ENCODE results near the gene GPD2.

Gene GPD2

GRCh38 chr2:156459720-156460119 is 23.5 kb downstream of the GPD2 start:
- Histone ChIP-seq H3K36me3 (ENCODE audit: insufficient read depth, low read length) (no peaks in the 10 kb centered on the region), H3K9me3 (ENCODE audit: insufficient read depth, low read depth, low read length) (no peaks in the 10 kb centered on the region), H3K4me3 (ENCODE audit: low read length, poor library complexity, severe bottlenecking) (no peak overlapping the region), H3K4me1 (ENCODE audit: insufficient read depth, low read length, poor library complexity, severe bottlenecking) (peaks cover 4% of the 10 kb centered on the region), H3K79me2 (ENCODE audit: insufficient read depth, low read length) (peaks cover 4% of the 10 kb centered on the region; the same call in 1 of the 2 replicates), H3K9ac (ENCODE audit: low read depth, low read length, poor library complexity, severe bottlenecking) (no peak overlapping the region), H2AFZ (ENCODE audit: low read length) (no peak overlapping the region), H3K4me2 (ENCODE audit: low read depth, low read length, poor library complexity, severe bottlenecking) (no peak overlapping the region), H3F3A (ENCODE audit: low read depth) (no peaks in the 10 kb centered on the region), H3K27me3 (ENCODE audit: insufficient read depth, low read length, poor library complexity, severe bottlenecking) (no peaks in the 10 kb centered on the region), H4K20me1 (ENCODE audit: insufficient read depth, low read length, poor library complexity, severe bottlenecking) (no peaks in the 10 kb centered on the region), H3K9me2 (replicated peaks; ENCODE audit: low read depth, low read length) (no peaks in the 10 kb centered on the region)
- TF ChIP-seq CTCF (conservative IDR thresholded peaks at IDR 0.05; ENCODE audit: low read length): no peak
- TF ChIP-seq EZH2phosphoT487 (IDR thresholded peaks at IDR 0.05; ENCODE audit: borderline replicate concordance): no peak

- Histone ChIP-seq H3K4me2 (ENCODE audit: low read depth, low read length, poor library complexity, severe bottlenecking) (no peak overlapping the region), H3K9me3 (ENCODE audit: insufficient read depth, low read depth, low read length) (no peaks in the 10 kb centered on the region), H3K79me2 (ENCODE audit: insufficient read depth, low read length) (peaks cover 4% of the 10 kb centered on the region; the same call in 1 of the 2 replicates), H3K9ac (ENCODE audit: low read depth, low read length, poor library complexity, severe bottlenecking) (no peak overlapping the region), H4K20me1 (ENCODE audit: insufficient read depth, low read length, poor library complexity, severe bottlenecking) (no peaks in the 10 kb centered on the region), H3K9me2 (replicated peaks; ENCODE audit: low read depth, low read length) (no peaks in the 10 kb centered on the region), H3K36me3 (ENCODE audit: insufficient read depth, low read length) (no peaks in the 10 kb centered on the region), H3F3A (ENCODE audit: low read depth) (no peaks in the 10 kb centered on the region), H3K4me1 (ENCODE audit: insufficient read depth, low read length, poor library complexity, severe bottlenecking) (peaks cover 4% of the 10 kb centered on the region), H3K27me3 (ENCODE audit: insufficient read depth, low read length, poor library complexity, severe bottlenecking) (no peaks in the 10 kb centered on the region), H3K4me3 (ENCODE audit: low read length, poor library complexity, severe bottlenecking) (no peak overlapping the region), H2AFZ (ENCODE audit: low read length) (no peak overlapping the region)
- TF ChIP-seq EZH2phosphoT487 (IDR thresholded peaks at IDR 0.05; ENCODE audit: borderline replicate concordance): no peak
- TF ChIP-seq CTCF (conservative IDR thresholded peaks at IDR 0.05; ENCODE audit: low read length): no peak
These were observed 27.9 kb downstream of the GPD2 start for GRCh38 chr2:156464106-156464505.

- Histone ChIP-seq H3K79me2 (ENCODE audit: insufficient read depth, low read length) (peaks cover 4% of the 10 kb centered on the region; the same call in 1 of the 2 replicates), H2AFZ (ENCODE audit: low read length) (no peak overlapping the region), H3K27me3 (ENCODE audit: insufficient read depth, low read length, poor library complexity, severe bottlenecking) (no peaks in the 10 kb centered on the region), H3K4me1 (ENCODE audit: insufficient read depth, low read length, poor library complexity, severe bottlenecking) (peaks cover 4% of the 10 kb centered on the region), H3F3A (ENCODE audit: low read depth) (no peaks in the 10 kb centered on the region), H3K9me2 (replicated peaks; ENCODE audit: low read depth, low read length) (no peaks in the 10 kb centered on the region), H3K36me3 (ENCODE audit: insufficient read depth, low read length) (no peaks in the 10 kb centered on the region), H3K4me2 (ENCODE audit: low read depth, low read length, poor library complexity, severe bottlenecking) (no peak overlapping the region), H3K4me3 (ENCODE audit: low read length, poor library complexity, severe bottlenecking) (no peak overlapping the region), H3K9me3 (ENCODE audit: insufficient read depth, low read depth, low read length) (no peaks in the 10 kb centered on the region), H3K9ac (ENCODE audit: low read depth, low read length, poor library complexity, severe bottlenecking) (no peak overlapping the region), H4K20me1 (ENCODE audit: insufficient read depth, low read length, poor library complexity, severe bottlenecking) (no peaks in the 10 kb centered on the region)
- TF ChIP-seq CTCF (conservative IDR thresholded peaks at IDR 0.05; ENCODE audit: low read length) (no peak), EZH2phosphoT487 (IDR thresholded peaks at IDR 0.05; ENCODE audit: borderline replicate concordance) (no peak)
These were observed 29.4 kb downstream of the GPD2 start for GRCh38 chr2:156465573-156465972.
